Measurements from ENCODE around the gene PRND. TPM values are rescaled to one million over a fixed set of nuclear protein-coding genes. Genes with fewer than 3 reads are reported as not detected.

PRND gene
- total RNA-seq, 1 experiment from 2014 or later = 0.04 TPM

- peaks cover 26 to 31% of the 10 kb centered on the region in 2 experiments for H3K4me1 Mint-ChIP-seq
- 0 out of 2 replicates have a peak overlapping the region, but pooled peaks have one; percentile 61 for H3K14ac ChIP-seq (ENCODE audit: insufficient read depth, low read length)
- H3K27me3 Mint-ChIP-seq (ENCODE audit: low read depth) = peaks cover 3% of the 10 kb centered on the region; the same call in 1 of the 2 replicates
- H3K4me1 ChIP-seq (ENCODE audit: insufficient read depth, low read length) = peaks cover 16% of the 10 kb centered on the region; the same call in 1 of the 2 replicates
- H3K4me2 ChIP-seq (ENCODE audit: insufficient read depth, insufficient read length, low read length) = no peak overlapping the region
- H3K27ac ChIP-seq (ENCODE audit: insufficient read length, low read depth, low read length) = no peak overlapping the region
- no peaks in the 10 kb centered on the region for H4K20me1 ChIP-seq (ENCODE audit: control insufficient read depth, insufficient read depth, insufficient read length)
- H3K9me3 Mint-ChIP-seq = no peaks in the 10 kb centered on the region; a peak in 1 of 5 replicates
- H3K4me3 Mint-ChIP-seq = 0 out of 5 replicates have a peak overlapping the region, but pooled peaks of 1 of the 2 experiments have one; percentile 8
- TF ChIP-seq, protein P1, sequence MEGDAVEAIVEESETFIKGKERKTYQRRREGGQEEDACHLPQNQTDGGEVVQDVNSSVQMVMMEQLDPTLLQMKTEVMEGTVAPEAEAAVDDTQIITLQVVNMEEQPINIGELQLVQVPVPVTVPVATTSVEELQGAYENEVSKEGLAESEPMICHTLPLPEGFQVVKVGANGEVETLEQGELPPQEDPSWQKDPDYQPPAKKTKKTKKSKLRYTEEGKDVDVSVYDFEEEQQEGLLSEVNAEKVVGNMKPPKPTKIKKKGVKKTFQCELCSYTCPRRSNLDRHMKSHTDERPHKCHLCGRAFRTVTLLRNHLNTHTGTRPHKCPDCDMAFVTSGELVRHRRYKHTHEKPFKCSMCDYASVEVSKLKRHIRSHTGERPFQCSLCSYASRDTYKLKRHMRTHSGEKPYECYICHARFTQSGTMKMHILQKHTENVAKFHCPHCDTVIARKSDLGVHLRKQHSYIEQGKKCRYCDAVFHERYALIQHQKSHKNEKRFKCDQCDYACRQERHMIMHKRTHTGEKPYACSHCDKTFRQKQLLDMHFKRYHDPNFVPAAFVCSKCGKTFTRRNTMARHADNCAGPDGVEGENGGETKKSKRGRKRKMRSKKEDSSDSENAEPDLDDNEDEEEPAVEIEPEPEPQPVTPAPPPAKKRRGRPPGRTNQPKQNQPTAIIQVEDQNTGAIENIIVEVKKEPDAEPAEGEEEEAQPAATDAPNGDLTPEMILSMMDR (conservative IDR thresholded peaks at IDR 0.05) = no peak
- WGBS (ENCODE audit: extremely low coverage, insufficient read length, low lambda C conversion rate) = no CpG with 5 or more reads among the region's 7 CpGs
- H4K91ac ChIP-seq (ENCODE audit: insufficient read length, low read depth, low read length) = peak overlapping the region; percentile 44
- H3K27ac Mint-ChIP-seq = peak overlapping the region; percentile 18 to 59 (median 42); a peak in 4 of 7 replicates
- no peaks in the 10 kb centered on the region; the same call in 1 of the 2 replicates for H3K79me2 ChIP-seq (ENCODE audit: insufficient read depth, low read length)
- H3K56ac ChIP-seq (ENCODE audit: insufficient read length, low read depth, low read length) = no peak overlapping the region
- H3K79me1 ChIP-seq (ENCODE audit: insufficient read depth, low read depth, low read length, poor library complexity, severe bottlenecking) = peaks cover 3% of the 10 kb centered on the region
- no peak overlapping the region for H2BK20ac ChIP-seq (ENCODE audit: low read depth, low read length, poor library complexity, severe bottlenecking)
- no peak overlapping the region for H4K5ac ChIP-seq (ENCODE audit: insufficient read length, low read depth, low read length)
- no peak overlapping the region for H4K8ac ChIP-seq (replicated peaks; ENCODE audit: insufficient read length, low read depth, low read length)
- H3K23ac ChIP-seq (ENCODE audit: insufficient read length, low read depth, low read length) = no peak overlapping the region
- H2BK5ac ChIP-seq (ENCODE audit: insufficient read length, low read length) = no peak overlapping the region
- H3K18ac ChIP-seq (ENCODE audit: insufficient read length, low read depth, low read length) = no peak overlapping the region
- no peak overlapping the region for H3K4ac ChIP-seq (ENCODE audit: low read depth, low read length)
- H3K36me3 Mint-ChIP-seq (ENCODE audit: insufficient read depth in 1 of 3, low read depth in 3 of 3) = peaks cover 0 to 7% (median 7%) of the 10 kb centered on the region in 3 experiments; a peak in 4 of 7 replicates
- H3K9me3 ChIP-seq (ENCODE audit: control insufficient read depth, low read depth, low read length) = no peaks in the 10 kb centered on the region
- no peaks in the 10 kb centered on the region for H3K23me2 ChIP-seq (ENCODE audit: insufficient read length, low read depth, low read length, poor library complexity, severe bottlenecking)
- H2BK12ac ChIP-seq (ENCODE audit: insufficient read length, low read depth, low read length) = peak overlapping the region; percentile 55
- H2BK15ac ChIP-seq (ENCODE audit: low read depth, low read length) = no peak overlapping the region
- H2AK5ac ChIP-seq (ENCODE audit: insufficient read length, low read length) = peak overlapping the region; percentile 87
- H3T11ph ChIP-seq (ENCODE audit: low read length) = no peak overlapping the region
- no peak overlapping the region for H2AFZ ChIP-seq (ENCODE audit: low read length)
- no peak for DNase-seq
- no peaks in the 10 kb centered on the region for H3K27me3 ChIP-seq (ENCODE audit: insufficient read depth, low read length)
- peak overlapping the region; percentile 36 for H2BK120ac ChIP-seq (ENCODE audit: low read depth, low read length, poor library complexity, severe bottlenecking)
- H3K9ac ChIP-seq (ENCODE audit: extremely low read depth, insufficient read length, low read length) = no peak overlapping the region
Observed at GRCh38 chr20:4702562-4703280, 19.0 kb upstream of the PRND start.
